Mucosa of descending colon (tissue), 3 donors: Measurements from ENCODE around the gene EHBP1. TPM values are rescaled to one million over a fixed set of nuclear protein-coding genes. Genes with fewer than 3 reads are reported as not detected.

Source experiments
- ATAC-seq: fragments of 200-7000 bp; cut with Tn5 transposase; one replicate; pipeline ENCODE4 v1.9.1; 2020; ENCODE audit warnings: mild to moderate bottlenecking, moderate library complexity
- DNase-seq, 3 donors: peaks; one replicate each; pipeline ENCODE4 v3.0.0-alpha.2; 2020
- H3K36me3 ChIP-seq: fragments of 200-600 bp; one replicate; pipeline ENCODE4 v1.8.0; 2021; ENCODE audit warnings: low read depth, mild to moderate bottlenecking
- H3K4me1 ChIP-seq: fragments of 200-600 bp; one replicate; pipeline ENCODE4 v1.8.0; 2021; ENCODE audit warnings: low read depth, mild to moderate bottlenecking
- H3K4me3 ChIP-seq: fragments of 200-600 bp; one replicate; pipeline ENCODE4 v1.8.0; 2021; ENCODE audit warnings: mild to moderate bottlenecking
- H3K9me3 ChIP-seq: fragments of 200-600 bp; one replicate; pipeline ENCODE4 v1.8.0; 2021; ENCODE audit warnings: mild to moderate bottlenecking
- CTCF ChIP-seq: fragments of 200-600 bp; IDR thresholded peaks from one replicate; pipeline ENCODE4 v1.8.0; 2022; ENCODE audit warnings: antibody characterized with exemption, mild to moderate bottlenecking
- intact Hi-C, 2 donors: fragments of 100-400 bp; cut with DNase I in 1 of 2; cut with micrococcal nuclease in 1 of 2; formaldehyde crosslinking; loops; one replicate each; pipeline versions ENCODE4 v1.11.0 to v1.11.1; 2022; cut with DNase I, micrococcal nuclease
- total RNA-seq, 3 donors: library from RNA; stranded (reverse); fragmentation: NEBNext Ultra II Directional in 2 of 3; extraction: Animal tissue kit (Norgen Biotek cat#: 25700) in 2 of 3; gene quantifications; one replicate each; pipeline versions ENCODE4 v1.2.1 to v1.2.4, GENCODE V29; 2021 to 2023
- donor health status: DM: no; HTN: no; CAD: no; lungs with moderate emphysema.
- donor health status: DM: no; HTN: no; CAD: no.
- donor health status: DM: no; HTN: yes; CAD: no.

EHBP1 gene
- total RNA-seq, 3 donors from 2014 or later: 26.9 to 136 (median 28.2) TPM

- TF ChIP-seq CTCF: no peak
- no peak overlapping the region for H3K4me3 ChIP-seq
- DNase-seq (no peak), ATAC-seq (no peak)
- H3K9me3 ChIP-seq: no peaks in the 10 kb centered on the region
- H3K36me3 ChIP-seq: no peaks in the 10 kb centered on the region
- H3K4me1 ChIP-seq: no peaks in the 10 kb centered on the region
- intact Hi-C loops: no loop called here
Observed at GRCh38 chr2:62687636-62688035, 17.9 kb upstream of the EHBP1 start.

- no peak for ATAC-seq
- no peak for TF ChIP-seq CTCF
- Histone ChIP-seq H3K4me3 (no peak overlapping the region), H3K36me3 (no peaks in the 10 kb centered on the region), H3K9me3 (no peaks in the 10 kb centered on the region), H3K4me1 (no peaks in the 10 kb centered on the region)
- intact Hi-C loops: no loop called here
- no peak for DNase-seq
Observed at GRCh38 chr2:62688771-62689170, 16.7 kb upstream of the EHBP1 start.

GRCh38 chr2:62691186-62691585 is 14.3 kb upstream of the EHBP1 start:
- Histone ChIP-seq H3K4me3 (no peak overlapping the region), H3K9me3 (no peaks in the 10 kb centered on the region), H3K4me1 (no peaks in the 10 kb centered on the region), H3K36me3 (no peaks in the 10 kb centered on the region)
- DNase-seq (no peak), ATAC-seq (no peak)
- intact Hi-C loops: no loop called here
- TF ChIP-seq CTCF: no peak

- intact Hi-C loops: no loop called here
- H3K4me3 ChIP-seq: no peak overlapping the region
- H3K9me3 ChIP-seq: no peaks in the 10 kb centered on the region
- no peak for DNase-seq
- no peak for ATAC-seq
- TF ChIP-seq CTCF: no peak
- no peaks in the 10 kb centered on the region for H3K4me1 ChIP-seq
- no peaks in the 10 kb centered on the region for H3K36me3 ChIP-seq
Observed at GRCh38 chr2:62692225-62692624, 13.3 kb upstream of the EHBP1 start.

- intact Hi-C loops: no loop called here
- Histone ChIP-seq H3K4me1 (no peaks in the 10 kb centered on the region), H3K9me3 (no peaks in the 10 kb centered on the region), H3K4me3 (no peak overlapping the region), H3K36me3 (no peaks in the 10 kb centered on the region)
- TF ChIP-seq CTCF: no peak
- ATAC-seq: no peak
- DNase-seq: no peak
Observed at GRCh38 chr2:62698653-62699052, 6.9 kb upstream of the EHBP1 start.

GRCh38 chr2:62704654-62705006 is 883 bp upstream of the EHBP1 start:
- DNase-seq: no peak
- Histone ChIP-seq H3K36me3 (peaks cover 5% of the 10 kb centered on the region), H3K4me1 (peaks cover 15% of the 10 kb centered on the region), H3K4me3 (no peak overlapping the region), H3K9me3 (no peaks in the 10 kb centered on the region)
- TF ChIP-seq CTCF: no peak
- no peak for ATAC-seq
- intact Hi-C loops: no loop called here
